Activated CD8-positive, alpha-beta memory T cell treated with anti-CD3 and anti-CD28 coated beads, Interleukin-2, amount 10 ng/mL, durations not matched to agents 7 days and 5 days (primary cell): ENCODE results near the gene SPEM3. TPM values are rescaled to one million over a fixed set of nuclear protein-coding genes. Genes with fewer than 3 reads are reported as not detected.

Experiments
- ATAC-seq: fragments of 150-1000 bp; cut with Tn5 transposase; one replicate; pipeline ENCODE4 v1.10.0; 2021; ENCODE audit warnings: moderate library complexity
- CTCF ChIA-PET: fragments of 350-600 bp; sonication (Branson Sonifier 250); formaldehyde crosslinking; loops from one replicate; lab custom pipeline; 2021; ENCODE audit warnings: antibody characterized with exemption; lab: Charles Lee
- DNase-seq: peaks from one replicate; pipeline ENCODE4 v3.0.0-alpha.2; 2020
- H3K27ac Mint-ChIP-seq: one replicate; pipeline ENCODE4 v1.8.0; 2021; ENCODE audit warnings: mild to moderate bottlenecking, mixed read lengths
- H3K27me3 Mint-ChIP-seq: one replicate; pipeline ENCODE4 v1.8.0; 2021; ENCODE audit warnings: mixed read lengths
- H3K36me3 Mint-ChIP-seq: one replicate; pipeline ENCODE4 v1.8.0; 2021; ENCODE audit warnings: mild to moderate bottlenecking, mixed read lengths
- H3K4me1 Mint-ChIP-seq: one replicate; pipeline ENCODE4 v1.8.0; 2021; ENCODE audit warnings: mixed read lengths
- H3K4me3 Mint-ChIP-seq: one replicate; pipeline ENCODE4 v1.8.0; 2021; ENCODE audit warnings: mild to moderate bottlenecking, moderate library complexity, mixed read lengths
- H3K9me3 Mint-ChIP-seq: one replicate; pipeline ENCODE4 v1.8.0; 2022; ENCODE audit warnings: low read depth, mixed read lengths
- total RNA-seq, 2 experiments: library from RNA; stranded (reverse); gene quantifications; one replicate each; pipeline ENCODE4 v1.2.3, GENCODE V29; 2021

SPEM3 gene
- total RNA-seq, 2 experiments from 2014 or later = not detected

DNA sequence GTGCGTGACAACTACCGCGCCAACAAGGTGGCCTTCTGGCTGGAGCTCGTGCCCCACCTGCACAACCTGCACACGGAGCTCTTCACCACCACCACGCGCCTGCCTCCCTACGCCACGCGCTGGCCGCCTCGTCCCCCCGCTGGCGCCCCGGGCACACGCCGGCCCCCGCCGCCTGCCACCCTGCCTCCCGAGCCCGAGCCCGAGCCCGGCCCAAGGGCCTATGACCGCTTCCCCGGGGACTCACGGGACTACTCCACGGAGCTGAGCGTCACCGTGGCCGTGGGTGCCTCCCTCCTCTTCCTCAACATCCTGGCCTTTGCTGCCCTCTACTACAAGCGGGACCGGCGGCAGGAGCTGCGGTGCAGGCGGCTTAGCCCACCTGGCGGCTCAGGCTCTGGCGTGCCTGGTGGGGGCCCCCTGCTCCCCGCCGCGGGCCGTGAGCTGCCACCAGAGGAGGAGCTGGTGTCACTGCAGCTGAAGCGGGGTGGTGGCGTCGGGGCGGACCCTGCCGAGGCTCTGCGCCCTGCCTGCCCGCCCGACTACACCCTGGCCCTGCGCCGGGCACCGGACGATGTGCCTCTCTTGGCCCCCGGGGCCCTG is 11.5 kb upstream of the SPEM3 start:
- CTCF ChIA-PET = interaction anchor here (2.1 kb wide), 1 partner anchor 61 kb away, joined by 7 read pairs; no protein-coding TSS in a partner anchor
- Mint-ChIP-seq H3K36me3 (no peaks in the 10 kb centered on the region), H3K9me3 (no peaks in the 10 kb centered on the region)

DNA sequence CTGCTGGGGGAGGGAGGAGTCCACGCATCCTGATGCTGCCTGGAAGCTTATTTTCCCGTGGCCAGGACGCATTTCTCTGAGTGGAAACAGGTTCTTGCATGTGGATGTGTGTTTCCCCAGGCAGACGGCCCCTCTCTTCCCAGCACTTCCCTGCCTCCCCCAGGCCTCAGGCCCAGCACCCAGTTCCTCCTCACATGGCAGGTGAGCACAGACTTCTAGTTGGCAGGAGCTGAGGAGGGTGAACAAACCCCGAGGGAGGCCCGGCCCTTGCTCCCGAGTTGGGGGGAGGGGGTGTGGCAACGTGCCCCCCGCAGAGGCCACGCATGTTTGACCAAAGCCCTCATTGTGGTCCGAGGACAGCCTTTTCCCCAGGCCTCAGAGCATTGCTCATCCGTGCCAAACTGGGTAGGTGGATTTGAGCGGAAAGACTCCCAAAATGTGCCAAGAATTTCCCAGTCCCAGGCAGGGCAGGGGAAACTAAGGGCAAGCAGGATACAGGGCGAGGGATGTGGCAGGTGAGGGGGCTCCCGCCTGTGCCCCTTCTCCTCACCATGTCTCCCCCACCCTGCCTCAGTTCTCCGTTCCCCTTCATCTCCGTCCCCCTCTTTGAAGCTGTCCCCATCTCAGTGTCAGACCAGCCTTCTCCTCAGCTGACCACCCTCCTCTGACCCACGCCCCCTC is 10.0 kb upstream of the SPEM3 start:
- DNase-seq (no peak), ATAC-seq (no peak)
- H3K27ac Mint-ChIP-seq = no peak overlapping the region
- CTCF ChIA-PET = interaction anchor here (3.6 kb wide), 1 partner anchor 62 kb away, joined by 13 read pairs; no protein-coding TSS in a partner anchor
- H3K9me3 Mint-ChIP-seq = no peaks in the 10 kb centered on the region
- no peak overlapping the region for H3K4me3 Mint-ChIP-seq
- no peaks in the 10 kb centered on the region for H3K4me1 Mint-ChIP-seq
- H3K27me3 Mint-ChIP-seq = no peaks in the 10 kb centered on the region
- H3K36me3 Mint-ChIP-seq = no peaks in the 10 kb centered on the region

More for the DNA sequence above, 11.5 kb upstream of the SPEM3 start:
- DNase-seq (no peak), ATAC-seq (no peak)
- Mint-ChIP-seq H3K27me3 (no peaks in the 10 kb centered on the region), H3K4me1 (no peaks in the 10 kb centered on the region), H3K27ac (no peak overlapping the region), H3K4me3 (no peak overlapping the region)

DNA sequence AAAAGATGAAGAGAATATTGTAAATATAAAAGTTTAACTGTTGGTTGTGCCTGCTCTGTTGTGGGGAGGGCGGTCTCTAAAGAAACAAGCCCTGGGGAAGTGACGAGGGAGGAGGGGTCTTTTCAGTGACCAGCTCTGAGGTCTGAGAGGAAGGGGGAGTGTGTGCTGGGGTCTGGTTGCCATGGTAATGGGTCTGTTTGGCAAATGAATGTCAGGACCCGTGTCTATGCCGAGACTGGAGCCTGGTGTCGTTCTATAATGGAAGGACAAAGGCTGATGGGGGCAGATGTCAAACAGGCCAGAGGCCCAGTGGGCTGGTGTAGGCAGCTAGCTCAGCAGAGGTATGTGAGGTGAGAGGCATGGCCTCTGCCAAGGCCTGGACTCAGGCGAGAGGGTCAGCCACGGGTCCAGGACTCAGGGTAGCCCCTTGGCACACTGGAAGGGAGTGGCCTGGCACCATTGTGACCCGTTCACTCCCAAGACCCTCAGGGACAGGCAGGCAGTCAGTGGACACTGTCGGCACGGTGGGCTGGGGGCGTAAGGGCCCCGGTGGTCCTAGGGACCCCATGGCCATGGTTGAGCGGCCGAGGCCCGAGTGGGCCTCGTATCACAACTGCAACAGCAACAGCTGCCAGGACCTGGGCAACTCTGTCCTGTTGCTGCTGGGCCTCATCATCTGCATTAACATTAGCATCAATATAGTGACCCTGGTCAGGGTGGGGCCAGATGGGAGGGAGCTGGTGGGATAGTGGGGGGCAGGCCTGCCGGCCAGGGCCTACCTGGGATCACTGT is 8.6 kb upstream of the SPEM3 start, which contains the start of gene SPEM1:
Gene SPEM1, plus strand, starts transcription at position 506 of the 792 bp plus-strand sequence. Its CDS starts 61 bp downstream, at position 567.
- Mint-ChIP-seq H3K36me3 (no peaks in the 10 kb centered on the region), H3K9me3 (no peaks in the 10 kb centered on the region), H3K27me3 (no peaks in the 10 kb centered on the region), H3K4me3 (no peak within 1 kb of the TSS), H3K4me1 (no peaks in the 10 kb centered on the region), H3K27ac (no peak within 1 kb of the TSS)
- CTCF ChIA-PET = interaction anchor here (1.1 to 3.6 kb wide), 3 partner anchors 17 to 64 kb away, joined by 3 to 13 read pairs (median 5); partner anchors contain the start of gene CHRNB1
- DNase-seq = no peak
- ATAC-seq = no peak

- CTCF ChIA-PET = interaction anchor here (1.1 to 3.6 kb wide), 4 partner anchors 16 to 124 kb away, joined by 3 to 13 read pairs (median 4); partner anchors contain the start of gene CHRNB1
Measured at GRCh38 chr17:7421186-7421585, 7.5 kb upstream of the SPEM3 start.

GRCh38 chr17:7423679-7424078 is 5.0 kb upstream of the SPEM3 start:
- ATAC-seq (no peak), DNase-seq (no peak)
- Mint-ChIP-seq H3K4me3 (no peak overlapping the region), H3K36me3 (no peaks in the 10 kb centered on the region), H3K9me3 (no peaks in the 10 kb centered on the region), H3K27ac (no peak overlapping the region), H3K4me1 (no peaks in the 10 kb centered on the region), H3K27me3 (no peaks in the 10 kb centered on the region)
- CTCF ChIA-PET = interaction anchor here (0.7 to 1.5 kb wide), 4 partner anchors 11 to 166 kb away, joined by 3 to 5 read pairs (median 3); no protein-coding TSS in a partner anchor

More at GRCh38 chr17:7421186-7421585, 7.5 kb upstream of the SPEM3 start:
- Mint-ChIP-seq H3K27me3 (no peaks in the 10 kb centered on the region), H3K27ac (no peak overlapping the region), H3K36me3 (no peaks in the 10 kb centered on the region), H3K9me3 (no peaks in the 10 kb centered on the region), H3K4me3 (no peak overlapping the region), H3K4me1 (no peaks in the 10 kb centered on the region)
- ATAC-seq = no peak
- no peak for DNase-seq

DNA sequence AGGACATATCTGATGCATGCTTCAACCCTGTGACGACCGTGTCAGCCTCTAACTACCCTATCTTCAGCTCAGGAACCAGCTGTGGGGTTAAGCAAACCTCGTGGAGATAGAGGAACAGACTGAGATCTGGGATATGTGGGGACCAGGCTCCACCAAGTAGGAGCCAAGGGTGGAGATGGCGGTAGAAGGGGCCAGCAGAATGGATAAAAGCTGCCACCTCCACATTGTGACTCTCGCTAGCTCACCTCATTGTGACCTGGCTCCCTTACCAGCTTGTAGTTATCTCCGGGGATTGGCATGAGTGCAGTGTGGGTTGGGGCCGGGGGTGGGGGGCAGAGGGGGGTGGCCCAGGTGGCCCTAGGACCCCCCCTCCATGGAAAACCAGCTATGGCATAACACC is 3.3 kb upstream of the SPEM3 start, which contains the start of gene SPEM2:
Gene SPEM2, plus strand, starts transcription at position 301 of the 400 bp plus-strand sequence. Its CDS starts 73 bp downstream, at position 374.
- no peak within 1 kb of the TSS for H3K4me3 Mint-ChIP-seq
- no peak for DNase-seq
- H3K4me1 Mint-ChIP-seq = no peaks in the 10 kb centered on the region
- CTCF ChIA-PET = interaction anchor here (1.1 kb wide), 1 partner anchor 12 kb away, joined by 4 read pairs; no protein-coding TSS in a partner anchor
- ATAC-seq = no peak
- H3K9me3 Mint-ChIP-seq = no peaks in the 10 kb centered on the region
- H3K27ac Mint-ChIP-seq = no peak within 1 kb of the TSS
- no peaks in the 10 kb centered on the region for H3K27me3 Mint-ChIP-seq
- H3K36me3 Mint-ChIP-seq = no peaks in the 10 kb centered on the region

GRCh38 chr17:7425756-7426155 is 2.9 kb upstream of the SPEM3 start:
- H3K9me3 Mint-ChIP-seq = no peaks in the 10 kb centered on the region
- no peak overlapping the region for H3K4me3 Mint-ChIP-seq
- CTCF ChIA-PET = interaction anchor here (1.1 kb wide), 1 partner anchor 13 kb away, joined by 4 read pairs; no protein-coding TSS in a partner anchor
- no peaks in the 10 kb centered on the region for H3K36me3 Mint-ChIP-seq
- H3K27me3 Mint-ChIP-seq = no peaks in the 10 kb centered on the region
- no peak for ATAC-seq
- no peak for DNase-seq
- no peaks in the 10 kb centered on the region for H3K4me1 Mint-ChIP-seq
- H3K27ac Mint-ChIP-seq = no peak overlapping the region

DNA sequence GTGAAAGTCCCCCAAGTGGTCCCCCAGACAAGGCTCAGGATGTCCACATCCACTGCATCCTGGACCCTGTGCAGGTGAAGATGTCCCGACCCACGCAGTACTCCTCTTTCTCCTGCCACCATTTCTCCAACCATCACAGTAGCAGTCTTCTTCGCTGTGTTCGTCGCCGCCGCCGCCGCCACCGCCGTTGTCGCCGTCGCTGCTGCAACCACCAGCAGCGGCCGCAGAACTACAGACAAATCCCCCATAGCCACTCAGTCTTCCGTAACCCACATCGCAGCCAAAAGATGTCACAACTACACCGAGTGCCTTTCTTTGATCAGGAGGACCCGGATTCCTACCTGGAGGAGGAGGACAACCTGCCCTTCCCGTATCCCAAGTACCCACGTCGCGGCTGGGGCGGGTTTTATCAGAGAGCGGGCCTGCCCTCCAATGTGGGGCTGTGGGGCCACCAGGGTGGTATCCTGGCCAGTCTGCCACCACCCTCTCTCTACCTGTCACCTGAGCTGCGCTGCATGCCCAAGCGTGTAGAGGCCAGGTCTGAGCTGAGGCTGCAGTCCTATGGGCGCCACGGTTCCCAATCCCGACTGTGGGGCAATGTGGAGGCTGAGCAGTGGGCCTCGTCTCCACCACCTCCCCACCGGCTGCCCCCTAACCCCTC is 2.3 kb upstream of the SPEM3 start:
- no peaks in the 10 kb centered on the region for H3K36me3 Mint-ChIP-seq
- H3K4me1 Mint-ChIP-seq = no peaks in the 10 kb centered on the region
- ATAC-seq = no peak

GRCh38 chr17:7426896-7427489 is 1.7 kb upstream of the SPEM3 start:
- Mint-ChIP-seq H3K36me3 (no peaks in the 10 kb centered on the region), H3K27me3 (no peaks in the 10 kb centered on the region), H3K27ac (no peak overlapping the region), H3K4me3 (no peak overlapping the region), H3K4me1 (no peaks in the 10 kb centered on the region), H3K9me3 (no peaks in the 10 kb centered on the region)
- DNase-seq (no peak), ATAC-seq (no peak)
- CTCF ChIA-PET = interaction anchor here (0.9 kb wide), 1 partner anchor 9 kb away, joined by 3 read pairs; no protein-coding TSS in a partner anchor

More for the DNA sequence above, 2.3 kb upstream of the SPEM3 start:
- no peak for DNase-seq
- H3K4me3 Mint-ChIP-seq = no peak overlapping the region
- no peaks in the 10 kb centered on the region for H3K9me3 Mint-ChIP-seq
- no peaks in the 10 kb centered on the region for H3K27me3 Mint-ChIP-seq
- H3K27ac Mint-ChIP-seq = no peak overlapping the region
- CTCF ChIA-PET = interaction anchor here (1.1 kb wide), 1 partner anchor 13 kb away, joined by 4 read pairs; no protein-coding TSS in a partner anchor

DNA sequence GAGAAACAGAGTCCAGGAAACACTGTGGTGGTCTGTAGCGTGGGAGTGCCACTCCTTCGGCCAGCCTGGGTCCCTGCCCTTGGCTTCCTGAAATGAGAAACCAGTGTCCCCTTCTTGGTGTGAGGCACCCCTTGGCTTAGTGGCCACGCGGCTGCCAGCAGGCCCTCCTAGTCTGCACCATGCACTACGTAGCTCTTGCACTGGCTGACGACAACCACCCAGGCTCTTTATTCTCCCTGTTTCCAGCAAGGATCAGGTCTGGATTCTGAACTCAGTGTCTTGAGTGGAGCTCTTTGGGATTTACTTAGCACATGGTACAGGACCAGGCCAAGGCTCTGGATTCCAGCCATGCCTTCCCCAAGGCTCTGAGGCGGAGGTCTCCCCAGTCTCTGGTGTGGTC is 1.1 kb upstream of the SPEM3 start:
- no peak for DNase-seq
- CTCF ChIA-PET = interaction anchor here (0.9 kb wide), 1 partner anchor 9 kb away, joined by 3 read pairs; no protein-coding TSS in a partner anchor

GRCh38 chr17:7429722-7430121 is 1.1 kb downstream of the SPEM3 start:
- Mint-ChIP-seq H3K4me1 (no peaks in the 10 kb centered on the region), H3K27me3 (no peaks in the 10 kb centered on the region), H3K27ac (no peak overlapping the region), H3K4me3 (no peak overlapping the region), H3K9me3 (no peaks in the 10 kb centered on the region), H3K36me3 (no peaks in the 10 kb centered on the region)
- CTCF ChIA-PET = no interaction called here
- ATAC-seq (no peak), DNase-seq (no peak)

More for the DNA sequence above, 1.1 kb upstream of the SPEM3 start:
- Mint-ChIP-seq H3K9me3 (no peaks in the 10 kb centered on the region), H3K4me1 (no peaks in the 10 kb centered on the region), H3K27me3 (no peaks in the 10 kb centered on the region), H3K36me3 (no peaks in the 10 kb centered on the region), H3K4me3 (no peak overlapping the region), H3K27ac (no peak overlapping the region)
- no peak for ATAC-seq

GRCh38 chr17:7431231-7431630 is 2.6 kb downstream of the SPEM3 start:
- ATAC-seq (no peak), DNase-seq (no peak)
- CTCF ChIA-PET = interaction anchor here (0.6 kb wide), 1 partner anchor 227 kb away, joined by 3 read pairs; no protein-coding TSS in a partner anchor
- Mint-ChIP-seq H3K4me3 (no peak overlapping the region), H3K27ac (no peak overlapping the region), H3K36me3 (no peaks in the 10 kb centered on the region), H3K9me3 (no peaks in the 10 kb centered on the region), H3K27me3 (no peaks in the 10 kb centered on the region), H3K4me1 (peaks cover 11% of the 10 kb centered on the region)
